Calu3 (cell line): Measurements from ENCODE around the gene ATP6V0E1. TPM values are rescaled to one million over a fixed set of nuclear protein-coding genes. Genes with fewer than 3 reads are reported as not detected.

ENCODE experiments used
- BruUV-seq: library from RNA; stranded (reverse); fragments of 400-500 nt; replicated peaks from 2 replicates; lab custom pipeline; 2021; lab: Mats Ljungman, UMichigan
- CTCF ChIA-PET: fragments of 300-600 bp; sonication (Branson Sonifier 250); formaldehyde crosslinking; loops from one replicate; lab custom pipeline; 2022; ENCODE audit warnings: antibody characterized with exemption; lab: Charles Lee
- DNase-seq: peaks from one replicate; pipeline ENCODE4 v3.0.0; 2022
- H3K27ac Mint-ChIP-seq: one replicate; pipeline ENCODE4 v1.8.0; 2022; ENCODE audit warnings: mixed read lengths; ENCODE audit not compliant: unreplicated experiment
- H3K27me3 Mint-ChIP-seq: one replicate; pipeline ENCODE4 v1.8.0; 2022; ENCODE audit warnings: mixed read lengths; ENCODE audit not compliant: unreplicated experiment
- H3K36me3 Mint-ChIP-seq: one replicate; pipeline ENCODE4 v1.8.0; 2022; ENCODE audit warnings: mild to moderate bottlenecking, moderate library complexity, mixed read lengths; ENCODE audit not compliant: insufficient read depth, unreplicated experiment
- H3K4me1 Mint-ChIP-seq: one replicate; pipeline ENCODE4 v1.8.0; 2022; ENCODE audit warnings: mild to moderate bottlenecking, low read depth, mixed read lengths; ENCODE audit not compliant: unreplicated experiment
- H3K4me3 Mint-ChIP-seq: one replicate; pipeline ENCODE4 v1.8.0; 2022; ENCODE audit warnings: mild to moderate bottlenecking, low read depth, moderate library complexity, mixed read lengths; ENCODE audit not compliant: unreplicated experiment
- H3K9me3 Mint-ChIP-seq: one replicate; pipeline ENCODE4 v1.8.0; 2022; ENCODE audit warnings: low read depth, mixed read lengths; ENCODE audit not compliant: unreplicated experiment
- intact Hi-C: fragments of 100-400 bp; cut with micrococcal nuclease; formaldehyde crosslinking; loops from one replicate; pipeline ENCODE4 v1.10.0; 2022; ENCODE audit not compliant: unreplicated experiment
- total RNA-seq: library from RNA; stranded (reverse); gene quantifications from 2 replicates; pipeline ENCODE4 v1.2.3, GENCODE V29; 2022
- TF ChIP-seq, protein P1 (sequence below): fragments of 200-600 bp; IDR thresholded peaks from one replicate; pipeline ENCODE4 v1.8.0; 2022; ENCODE audit warnings: antibody characterized with exemption; ENCODE audit not compliant: unreplicated experiment

Gene ATP6V0E1
- total RNA-seq, 1 experiment from 2014 or later: 261 TPM

DNA sequence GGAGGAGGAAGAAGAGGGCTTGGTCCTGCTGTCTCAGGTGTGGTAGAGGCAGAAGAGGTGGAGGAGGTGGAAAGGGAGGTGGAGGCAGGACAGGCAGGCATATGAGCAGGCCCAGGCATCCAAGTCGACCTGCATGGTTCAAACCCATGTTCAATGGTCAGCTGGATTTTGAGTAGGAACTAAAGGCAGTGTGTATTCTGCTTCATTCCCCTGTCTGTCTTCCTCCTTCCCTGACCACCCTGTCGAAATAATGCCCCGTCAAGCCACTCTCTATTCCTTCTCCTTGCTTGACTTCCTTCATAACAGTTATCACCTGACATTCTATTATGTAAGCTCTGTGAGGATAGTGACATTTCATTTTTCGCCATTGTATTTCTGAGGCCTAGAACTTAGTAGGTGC, 34.8 kb downstream of the ATP6V0E1 start:
- peaks cover 31% of the 10 kb centered on the region for H3K4me1 Mint-ChIP-seq
- CTCF ChIA-PET: no interaction called here
- BruUV-seq: no TSS peak
- DNase-seq: no peak
- H3K9me3 Mint-ChIP-seq: peaks cover 3% of the 10 kb centered on the region
- peaks cover 44% of the 10 kb centered on the region for H3K36me3 Mint-ChIP-seq
- no peaks in the 10 kb centered on the region for H3K27me3 Mint-ChIP-seq
- TF ChIP-seq, protein P1, sequence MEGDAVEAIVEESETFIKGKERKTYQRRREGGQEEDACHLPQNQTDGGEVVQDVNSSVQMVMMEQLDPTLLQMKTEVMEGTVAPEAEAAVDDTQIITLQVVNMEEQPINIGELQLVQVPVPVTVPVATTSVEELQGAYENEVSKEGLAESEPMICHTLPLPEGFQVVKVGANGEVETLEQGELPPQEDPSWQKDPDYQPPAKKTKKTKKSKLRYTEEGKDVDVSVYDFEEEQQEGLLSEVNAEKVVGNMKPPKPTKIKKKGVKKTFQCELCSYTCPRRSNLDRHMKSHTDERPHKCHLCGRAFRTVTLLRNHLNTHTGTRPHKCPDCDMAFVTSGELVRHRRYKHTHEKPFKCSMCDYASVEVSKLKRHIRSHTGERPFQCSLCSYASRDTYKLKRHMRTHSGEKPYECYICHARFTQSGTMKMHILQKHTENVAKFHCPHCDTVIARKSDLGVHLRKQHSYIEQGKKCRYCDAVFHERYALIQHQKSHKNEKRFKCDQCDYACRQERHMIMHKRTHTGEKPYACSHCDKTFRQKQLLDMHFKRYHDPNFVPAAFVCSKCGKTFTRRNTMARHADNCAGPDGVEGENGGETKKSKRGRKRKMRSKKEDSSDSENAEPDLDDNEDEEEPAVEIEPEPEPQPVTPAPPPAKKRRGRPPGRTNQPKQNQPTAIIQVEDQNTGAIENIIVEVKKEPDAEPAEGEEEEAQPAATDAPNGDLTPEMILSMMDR: no peak
- H3K27ac Mint-ChIP-seq: peak overlapping the region; percentile 82
- H3K4me3 Mint-ChIP-seq: no peak overlapping the region
- intact Hi-C loops: no loop called here

DNA sequence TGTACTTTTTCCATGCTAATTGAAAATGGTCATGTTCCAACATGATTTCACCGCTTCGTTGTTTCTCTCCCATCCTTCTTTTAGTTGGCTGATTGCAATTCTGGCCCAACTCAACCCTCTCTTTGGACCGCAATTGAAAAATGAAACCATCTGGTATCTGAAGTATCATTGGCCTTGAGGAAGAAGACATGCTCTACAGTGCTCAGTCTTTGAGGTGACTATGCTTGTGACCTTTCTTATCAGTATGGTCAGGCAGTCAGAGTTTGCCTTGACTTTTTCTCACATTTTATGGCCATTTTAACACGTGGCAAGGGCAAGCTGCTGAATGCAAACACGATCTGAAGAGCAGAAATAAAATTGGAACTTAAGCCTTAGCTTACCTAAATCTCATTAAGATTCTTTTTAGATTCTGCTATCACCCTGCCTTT, 36.6 kb downstream of the ATP6V0E1 start:
- H3K4me3 Mint-ChIP-seq: no peak overlapping the region
- H3K4me1 Mint-ChIP-seq: peaks cover 31% of the 10 kb centered on the region
- TF ChIP-seq, protein P1: no peak
- no TSS peak for BruUV-seq
- intact Hi-C loops: no loop called here
- H3K27ac Mint-ChIP-seq: no peak overlapping the region
- no peaks in the 10 kb centered on the region for H3K27me3 Mint-ChIP-seq
- peaks cover 49% of the 10 kb centered on the region for H3K36me3 Mint-ChIP-seq
- no peak for DNase-seq
- CTCF ChIA-PET: no interaction called here
- peaks cover 3% of the 10 kb centered on the region for H3K9me3 Mint-ChIP-seq

DNA sequence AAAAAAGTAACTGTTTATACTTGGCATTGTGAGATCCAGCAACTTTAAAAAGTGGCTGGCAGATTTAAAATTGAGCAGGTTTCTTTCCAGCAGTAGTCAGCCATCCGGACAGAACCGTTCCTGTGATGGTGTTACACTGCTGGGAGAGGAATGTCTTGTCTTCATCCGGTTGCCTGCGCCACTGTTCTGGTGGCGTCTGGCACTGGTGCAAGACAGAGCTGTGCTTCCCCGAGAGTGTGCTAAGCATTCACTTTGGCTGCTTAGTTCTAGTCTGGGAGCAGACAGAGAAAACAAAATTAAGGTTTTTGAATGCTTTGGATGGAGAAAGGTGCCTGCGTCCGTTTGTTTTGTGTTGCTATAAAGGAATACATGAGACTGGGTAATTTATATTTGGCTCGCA, 37.1 kb downstream of the ATP6V0E1 start:
- Mint-ChIP-seq H3K27ac (no peak overlapping the region), H3K9me3 (peaks cover 3% of the 10 kb centered on the region), H3K4me1 (peaks cover 28% of the 10 kb centered on the region), H3K4me3 (no peak overlapping the region), H3K27me3 (no peaks in the 10 kb centered on the region), H3K36me3 (peaks cover 49% of the 10 kb centered on the region)
- TF ChIP-seq, protein P1: no peak
- intact Hi-C loops: no loop called here
- DNase-seq: no peak
- BruUV-seq: no TSS peak
- CTCF ChIA-PET: no interaction called here

DNA sequence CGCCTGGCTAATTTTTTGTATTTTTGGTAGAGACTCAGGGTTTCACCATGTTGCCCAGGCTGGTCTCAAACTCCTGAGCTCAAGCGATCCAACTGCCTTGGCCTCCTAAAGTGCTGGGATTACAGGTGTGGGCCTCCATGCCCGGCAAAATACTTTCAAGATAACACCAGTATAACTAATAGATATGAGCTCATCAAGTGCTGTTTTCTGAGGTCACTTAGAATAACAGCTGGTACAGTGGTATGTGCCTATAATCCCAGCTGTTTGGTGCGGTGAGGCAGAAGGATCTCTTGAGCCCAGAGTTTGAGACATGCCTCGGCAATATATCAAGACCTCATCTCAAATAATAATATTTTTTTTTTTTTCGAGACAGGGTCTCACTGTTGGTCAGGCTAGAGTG, 42.1 kb downstream of the ATP6V0E1 start:
- Mint-ChIP-seq H3K27me3 (no peaks in the 10 kb centered on the region), H3K9me3 (no peaks in the 10 kb centered on the region), H3K27ac (no peak overlapping the region), H3K4me3 (no peak overlapping the region), H3K4me1 (no peaks in the 10 kb centered on the region), H3K36me3 (peaks cover 29% of the 10 kb centered on the region)
- intact Hi-C loops: loop anchor here (5.0 kb wide), 1 partner anchor 38 kb away; no protein-coding TSS in a partner anchor
- CTCF ChIA-PET: interaction anchor here (0.7 to 0.8 kb wide), 2 partner anchors 42 to 1154 kb away, joined by 4 to 5 read pairs; partner anchors contain the start of gene ATP6V0E1
- no peak for DNase-seq
- TF ChIP-seq, protein P1: no peak
- BruUV-seq: no TSS peak
